ENCODE data around the gene SLX9.
"Not testable (repeated sequence)": the region's sequence is repeated elsewhere in the genome, so short reads cannot be mapped to it uniquely, and the experiment has no call there.

The SLX9 gene

GRCh38 chr21:44965251-44966022 is 25.6 kb downstream of the SLX9 start:
- no peak for DNase-seq

- DNase-seq = no peak
These were observed 26.6 kb downstream of the SLX9 start for GRCh38 chr21:44966135-44967081.

GRCh38 chr21:44967082-44968047 is 27.5 kb downstream of the SLX9 start:
- DNase-seq = no peak

GRCh38 chr21:44969066-44969670 is 29.3 kb downstream of the SLX9 start:
- no peak for DNase-seq

DNA sequence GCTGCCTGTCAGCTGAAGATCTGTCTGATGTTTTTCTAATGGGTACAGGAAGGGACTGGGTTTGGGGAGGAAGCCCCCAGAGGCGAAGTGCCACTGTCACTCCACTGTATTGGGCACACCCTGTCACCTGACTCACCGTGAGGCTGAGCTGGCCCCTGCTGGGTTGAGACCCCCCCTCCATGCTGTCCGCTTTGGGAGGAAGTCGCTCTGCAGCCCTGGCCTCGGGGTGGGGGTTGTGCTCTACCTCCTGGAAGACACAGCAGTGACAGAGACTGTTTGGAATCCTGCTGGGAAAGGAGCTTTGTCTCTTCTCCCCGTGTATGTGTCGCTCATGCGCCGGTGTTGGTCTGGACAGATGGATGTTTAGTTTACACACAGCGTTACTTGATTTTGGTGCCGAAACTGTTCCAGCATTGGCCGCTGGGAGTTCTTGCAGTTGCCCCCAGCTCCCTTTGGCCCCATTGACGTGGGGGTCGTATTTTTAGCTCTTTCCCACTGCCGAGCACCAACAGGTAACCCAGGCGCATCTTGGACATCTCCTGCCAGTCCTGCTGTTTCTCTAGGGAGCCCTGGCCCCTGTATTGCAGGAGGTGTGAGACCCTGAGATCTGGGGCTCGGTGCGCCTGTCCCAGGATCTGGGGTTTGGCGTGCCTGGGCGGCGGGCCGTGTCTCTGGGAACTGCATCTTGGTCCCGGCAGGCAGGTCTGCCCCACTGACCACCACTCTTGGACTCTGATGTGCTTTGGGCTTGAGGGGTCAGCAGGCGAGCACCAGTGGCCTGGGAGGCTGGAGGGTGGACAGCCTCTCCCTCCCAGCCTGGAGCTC is 30.3 kb downstream of the SLX9 start:
- no peak for DNase-seq

DNA sequence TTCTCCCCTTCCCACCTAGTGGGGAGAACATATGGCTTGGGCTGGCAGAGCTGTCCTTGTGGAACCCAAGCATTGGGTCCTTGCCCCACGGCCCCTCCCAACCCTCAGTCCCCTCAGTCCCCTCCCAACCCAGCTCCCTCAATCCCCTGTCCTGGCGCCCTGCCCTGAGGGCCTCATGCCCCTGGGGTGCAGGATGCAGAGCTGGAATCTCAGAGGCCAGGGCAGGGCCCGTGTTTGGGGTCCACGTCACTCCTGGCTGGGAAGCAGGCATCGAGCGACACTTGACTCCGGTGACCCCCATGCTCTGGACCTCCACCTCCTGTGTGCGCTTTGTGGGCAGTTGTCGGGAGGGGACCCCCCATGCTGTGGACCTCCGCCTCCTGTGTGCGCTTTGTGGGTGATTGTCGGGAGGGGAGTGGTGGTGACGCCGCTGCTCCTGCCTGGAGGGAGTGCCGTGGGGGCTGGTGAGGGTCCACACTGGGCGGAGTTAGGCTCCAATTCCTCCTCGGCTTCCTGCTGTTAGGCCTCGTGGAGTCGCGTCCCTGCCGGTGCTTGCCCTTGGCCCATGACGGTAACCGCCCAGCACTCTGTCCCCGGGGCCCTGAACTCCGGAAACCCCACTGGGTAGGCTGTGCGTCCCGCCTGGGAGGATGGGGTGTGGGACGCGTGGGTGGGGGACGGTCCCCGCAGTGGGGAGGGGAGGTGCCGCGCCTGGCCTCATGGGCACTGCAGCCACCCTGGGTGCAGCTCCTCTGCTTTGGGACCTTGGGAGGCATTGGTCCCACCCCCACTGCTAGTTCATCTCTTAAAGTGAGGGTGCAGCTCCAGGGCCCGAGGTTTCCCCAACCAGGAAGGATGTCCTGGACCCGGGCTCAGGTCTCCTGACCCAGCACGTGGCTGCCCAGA is 31.2 kb downstream of the SLX9 start:
- DNase-seq = no peak

GRCh38 chr21:44971672-44971995 is 31.8 kb downstream of the SLX9 start:
- no peak for DNase-seq

GRCh38 chr21:44972301-44972814 is 32.5 kb downstream of the SLX9 start:
- no peak for DNase-seq

GRCh38 chr21:44972821-44973220 is 33.0 kb downstream of the SLX9 start:
- DNase-seq = no peak

- no peak for DNase-seq
These were observed 33.8 kb downstream of the SLX9 start for GRCh38 chr21:44973598-44973997.

DNA sequence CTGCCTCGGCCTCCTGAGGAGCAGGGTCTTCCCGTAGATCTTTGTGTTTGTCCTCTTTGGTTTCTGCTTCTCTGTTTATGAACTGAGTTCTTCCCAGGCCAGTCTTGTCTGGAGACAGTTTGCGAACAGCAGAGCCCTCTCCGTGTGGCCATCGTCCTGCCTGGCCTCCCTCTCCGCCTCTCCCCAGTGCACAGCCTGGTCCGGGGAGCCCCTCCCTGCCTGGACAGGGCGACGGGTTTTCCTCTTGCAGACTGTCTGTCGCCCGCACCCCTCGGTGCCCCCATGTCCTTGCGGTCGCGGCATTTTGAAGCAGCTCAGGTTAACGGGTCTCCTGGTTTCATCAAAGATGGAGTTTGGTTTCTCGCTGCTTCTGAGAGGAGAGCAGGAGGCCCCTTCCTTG is 34.8 kb downstream of the SLX9 start:
- no peak for DNase-seq

DNA sequence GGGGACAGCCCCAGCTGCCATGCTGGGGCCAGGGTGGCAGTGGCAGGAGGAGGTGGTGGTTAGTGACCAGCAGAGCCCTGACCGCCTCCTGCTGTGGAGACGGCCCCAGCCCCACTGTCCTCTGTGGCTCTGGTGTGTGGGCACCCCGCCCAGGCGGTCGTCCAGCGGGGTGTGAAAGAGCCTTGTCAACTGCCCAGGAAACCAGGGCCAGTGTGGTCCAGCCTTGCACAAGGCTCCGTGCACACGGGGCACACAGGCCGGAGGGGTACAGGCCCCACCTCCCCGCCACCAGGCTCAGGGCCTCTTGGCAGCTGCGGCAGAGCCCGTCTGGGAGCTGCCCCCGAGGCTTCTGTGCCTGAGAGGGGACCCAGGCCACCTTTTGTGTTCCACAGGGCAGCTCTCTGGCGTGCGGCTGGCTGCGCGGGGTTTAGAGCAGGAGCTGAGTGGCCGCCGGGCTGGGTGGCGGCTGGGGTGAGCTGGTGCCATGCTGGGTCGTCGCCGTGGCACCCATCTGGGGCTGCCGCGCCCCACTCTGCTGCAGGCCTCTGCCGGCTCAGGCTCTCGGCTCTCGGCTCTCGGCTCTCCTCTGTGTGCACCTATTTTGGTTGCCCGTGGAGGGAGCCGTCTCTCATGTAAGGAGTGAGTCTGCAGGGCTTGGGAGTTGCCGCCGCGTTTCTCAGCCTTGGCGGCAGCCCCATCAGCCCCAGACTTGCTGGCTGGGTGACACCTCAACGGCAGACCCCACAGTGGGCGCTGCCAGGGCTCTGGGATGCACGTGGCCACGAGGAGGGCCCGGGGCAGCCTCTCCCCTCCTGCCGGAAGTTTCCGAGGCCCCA is 36.1 kb downstream of the SLX9 start:
- no peak for DNase-seq

GRCh38 chr21:44976556-44977393 is 36.9 kb downstream of the SLX9 start:
- not testable (repeated sequence) for DNase-seq

- DNase-seq = no peak
These were observed 37.9 kb downstream of the SLX9 start for GRCh38 chr21:44977616-44978340.

DNA sequence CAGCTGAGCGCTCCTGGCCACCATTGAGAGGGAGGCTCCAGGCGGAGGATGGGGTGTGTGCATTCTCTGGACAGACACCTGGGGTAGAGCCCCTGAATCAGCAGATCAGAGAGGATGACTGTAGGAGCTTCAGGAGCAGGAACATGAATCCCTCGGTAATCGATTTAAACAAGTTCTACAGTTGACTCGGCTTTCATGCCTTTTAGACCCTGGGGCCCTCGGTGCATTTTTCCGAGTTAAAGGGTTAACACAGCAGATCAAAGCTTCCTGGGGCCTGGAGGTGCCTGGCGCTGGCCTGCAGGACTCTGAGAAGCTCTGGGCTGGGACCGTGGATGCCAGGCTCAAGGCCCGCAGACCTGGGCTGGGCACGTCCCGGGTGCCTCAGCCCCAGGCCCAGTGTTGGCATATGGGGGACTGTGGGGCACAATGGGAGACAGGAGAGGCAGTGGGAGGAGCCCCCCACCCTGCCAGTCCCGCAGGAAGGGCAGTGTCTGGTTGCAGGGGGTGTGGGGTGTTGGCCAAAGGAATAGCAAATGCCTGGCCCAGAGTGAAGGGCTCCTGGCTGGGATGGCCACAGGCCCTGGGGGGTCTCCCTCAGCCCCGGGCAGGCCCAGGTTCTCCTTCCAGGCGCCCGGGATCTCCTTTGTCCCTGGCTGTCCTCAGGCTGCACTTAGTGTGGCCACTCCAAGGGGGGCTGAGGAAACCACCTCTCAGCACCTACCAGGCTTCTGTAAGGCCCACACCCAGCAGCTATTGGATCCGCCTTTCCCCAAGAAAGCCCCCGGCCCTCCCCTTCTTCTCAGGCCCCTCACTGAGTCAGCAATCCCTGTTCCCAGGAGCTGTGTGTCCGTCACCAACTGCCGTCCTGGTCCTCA is 40.1 kb downstream of the SLX9 start:
- DNase-seq = no peak

Data from stimulated activated CD4-positive, alpha-beta T cell treated with anti-CD3 and anti-CD28 coated beads, Interleukin-2, amount 100 ng/mL, for 48 hours (primary cell).